ENCODE measurements around the gene HCK. TPM values are rescaled to one million over a fixed set of nuclear protein-coding genes. Genes with fewer than 3 reads are reported as not detected.
A peak's percentile ranks its signal among the peaks of the same experiment; 100 is the strongest.

HCK gene
- total RNA-seq, 1 donor from 2014 or later = 0.34 TPM

DNA sequence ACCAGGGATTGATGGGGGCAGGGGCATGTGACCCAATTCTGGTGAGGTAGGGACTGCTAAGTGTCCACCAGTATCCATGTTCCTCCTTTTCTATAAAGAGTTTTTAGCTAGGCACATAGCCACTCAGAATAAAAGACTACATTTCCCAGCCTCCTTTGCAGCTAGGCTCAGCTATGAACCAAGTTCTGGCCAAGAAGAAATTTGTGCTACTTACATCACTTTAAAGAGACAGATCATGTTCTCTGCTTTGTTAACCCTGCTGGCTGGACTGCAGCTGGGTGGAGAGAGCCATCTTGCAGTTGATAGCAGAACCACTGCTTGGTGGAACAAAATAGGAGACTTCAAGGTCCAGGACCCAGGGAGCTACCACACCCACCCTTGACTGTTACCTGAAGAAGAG, 47.1 kb upstream of the HCK start:
- peaks cover 4% of the 10 kb centered on the region for H3K4me1 Mint-ChIP-seq (ENCODE audit: low read depth, unreplicated experiment)
- no peaks in the 10 kb centered on the region for H3K36me3 Mint-ChIP-seq (ENCODE audit: low read depth, unreplicated experiment)
- Histone ChIP-seq H3K36me3 (ENCODE audit: insufficient read depth, low read length) (no peaks in the 10 kb centered on the region), H3K79me2 (ENCODE audit: insufficient read depth, low read length) (no peaks in the 10 kb centered on the region), H3K9me3 (ENCODE audit: insufficient read depth, low read depth, low read length) (no peaks in the 10 kb centered on the region), H4K20me1 (ENCODE audit: insufficient read depth, low read length) (no peaks in the 10 kb centered on the region), H3K27ac (ENCODE audit: low read depth, low read length) (no peak overlapping the region), H3K4me1 (ENCODE audit: insufficient read depth, low read length) (no peaks in the 10 kb centered on the region), H3K9ac (ENCODE audit: low read length) (no peak overlapping the region), H3K27me3 (ENCODE audit: insufficient read depth, low read length) (peaks cover 7% of the 10 kb centered on the region), H2AFZ (ENCODE audit: low read depth, low read length) (no peak overlapping the region), H3K4me3 (ENCODE audit: insufficient read depth, low read depth, low read length) (no peak overlapping the region), H3K4me2 (ENCODE audit: low read length) (no peak overlapping the region)
- DNase-seq (ENCODE audit: low read depth) (no peak), FAIRE-seq (no peak)
- H3K27me3 Mint-ChIP-seq (ENCODE audit: low read depth, unreplicated experiment) = peaks cover 24% of the 10 kb centered on the region
- H3K4me3 Mint-ChIP-seq (ENCODE audit: unreplicated experiment) = no peak overlapping the region
- H3K9me3 Mint-ChIP-seq (ENCODE audit: unreplicated experiment) = peaks cover 4% of the 10 kb centered on the region
- no peak overlapping the region for H3K27ac Mint-ChIP-seq (ENCODE audit: unreplicated experiment)
- TF ChIP-seq, protein P1, sequence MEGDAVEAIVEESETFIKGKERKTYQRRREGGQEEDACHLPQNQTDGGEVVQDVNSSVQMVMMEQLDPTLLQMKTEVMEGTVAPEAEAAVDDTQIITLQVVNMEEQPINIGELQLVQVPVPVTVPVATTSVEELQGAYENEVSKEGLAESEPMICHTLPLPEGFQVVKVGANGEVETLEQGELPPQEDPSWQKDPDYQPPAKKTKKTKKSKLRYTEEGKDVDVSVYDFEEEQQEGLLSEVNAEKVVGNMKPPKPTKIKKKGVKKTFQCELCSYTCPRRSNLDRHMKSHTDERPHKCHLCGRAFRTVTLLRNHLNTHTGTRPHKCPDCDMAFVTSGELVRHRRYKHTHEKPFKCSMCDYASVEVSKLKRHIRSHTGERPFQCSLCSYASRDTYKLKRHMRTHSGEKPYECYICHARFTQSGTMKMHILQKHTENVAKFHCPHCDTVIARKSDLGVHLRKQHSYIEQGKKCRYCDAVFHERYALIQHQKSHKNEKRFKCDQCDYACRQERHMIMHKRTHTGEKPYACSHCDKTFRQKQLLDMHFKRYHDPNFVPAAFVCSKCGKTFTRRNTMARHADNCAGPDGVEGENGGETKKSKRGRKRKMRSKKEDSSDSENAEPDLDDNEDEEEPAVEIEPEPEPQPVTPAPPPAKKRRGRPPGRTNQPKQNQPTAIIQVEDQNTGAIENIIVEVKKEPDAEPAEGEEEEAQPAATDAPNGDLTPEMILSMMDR (IDR thresholded peaks at IDR 0.05; ENCODE audit: insufficient read depth, low read depth, low read length) = no peak
- TF ChIP-seq EZH2 (IDR thresholded peaks at IDR 0.05; ENCODE audit: insufficient read depth, low read length) = no peak

DNA sequence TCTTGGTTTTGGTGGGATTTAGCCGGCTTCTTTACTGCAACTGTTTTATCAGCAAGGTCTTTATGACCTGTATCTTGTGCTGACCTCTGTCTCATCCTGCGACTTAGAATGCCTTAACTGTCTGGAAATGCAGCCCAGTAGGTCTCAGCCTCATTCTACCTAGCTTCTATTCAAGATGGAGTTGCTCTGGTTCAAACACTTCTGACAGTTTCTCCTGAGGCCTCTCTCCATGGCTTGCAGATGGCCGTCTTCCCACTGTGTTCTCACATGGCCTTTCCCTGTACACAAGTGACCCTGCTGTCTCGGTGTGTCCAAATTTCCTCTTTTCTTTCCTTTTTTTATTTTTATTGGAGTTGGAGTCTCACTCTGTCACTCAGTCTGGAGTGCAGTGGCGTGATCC, 46.0 kb upstream of the HCK start:
- no peaks in the 10 kb centered on the region for H3K36me3 Mint-ChIP-seq (ENCODE audit: low read depth, unreplicated experiment)
- Histone ChIP-seq H3K27me3 (ENCODE audit: insufficient read depth, low read length) (peaks cover 5% of the 10 kb centered on the region), H4K20me1 (ENCODE audit: insufficient read depth, low read length) (no peaks in the 10 kb centered on the region), H3K4me1 (ENCODE audit: insufficient read depth, low read length) (no peaks in the 10 kb centered on the region), H2AFZ (ENCODE audit: low read depth, low read length) (no peak overlapping the region), H3K79me2 (ENCODE audit: insufficient read depth, low read length) (no peaks in the 10 kb centered on the region), H3K9ac (ENCODE audit: low read length) (no peak overlapping the region), H3K4me3 (ENCODE audit: insufficient read depth, low read depth, low read length) (no peak overlapping the region), H3K36me3 (ENCODE audit: insufficient read depth, low read length) (no peaks in the 10 kb centered on the region), H3K4me2 (ENCODE audit: low read length) (no peak overlapping the region), H3K9me3 (ENCODE audit: insufficient read depth, low read depth, low read length) (no peaks in the 10 kb centered on the region), H3K27ac (ENCODE audit: low read depth, low read length) (no peak overlapping the region)
- no peak overlapping the region for H3K27ac Mint-ChIP-seq (ENCODE audit: unreplicated experiment)
- no peak overlapping the region for H3K4me3 Mint-ChIP-seq (ENCODE audit: unreplicated experiment)
- no peak for DNase-seq (ENCODE audit: low read depth)
- peaks cover 4% of the 10 kb centered on the region for H3K4me1 Mint-ChIP-seq (ENCODE audit: low read depth, unreplicated experiment)
- peaks cover 19% of the 10 kb centered on the region for H3K27me3 Mint-ChIP-seq (ENCODE audit: low read depth, unreplicated experiment)
- H3K9me3 Mint-ChIP-seq (ENCODE audit: unreplicated experiment) = peaks cover 4% of the 10 kb centered on the region
- TF ChIP-seq EZH2 (IDR thresholded peaks at IDR 0.05; ENCODE audit: insufficient read depth, low read length) = no peak
- TF ChIP-seq, protein P1 (IDR thresholded peaks at IDR 0.05; ENCODE audit: insufficient read depth, low read depth, low read length) = no peak
- no peak for FAIRE-seq

DNA sequence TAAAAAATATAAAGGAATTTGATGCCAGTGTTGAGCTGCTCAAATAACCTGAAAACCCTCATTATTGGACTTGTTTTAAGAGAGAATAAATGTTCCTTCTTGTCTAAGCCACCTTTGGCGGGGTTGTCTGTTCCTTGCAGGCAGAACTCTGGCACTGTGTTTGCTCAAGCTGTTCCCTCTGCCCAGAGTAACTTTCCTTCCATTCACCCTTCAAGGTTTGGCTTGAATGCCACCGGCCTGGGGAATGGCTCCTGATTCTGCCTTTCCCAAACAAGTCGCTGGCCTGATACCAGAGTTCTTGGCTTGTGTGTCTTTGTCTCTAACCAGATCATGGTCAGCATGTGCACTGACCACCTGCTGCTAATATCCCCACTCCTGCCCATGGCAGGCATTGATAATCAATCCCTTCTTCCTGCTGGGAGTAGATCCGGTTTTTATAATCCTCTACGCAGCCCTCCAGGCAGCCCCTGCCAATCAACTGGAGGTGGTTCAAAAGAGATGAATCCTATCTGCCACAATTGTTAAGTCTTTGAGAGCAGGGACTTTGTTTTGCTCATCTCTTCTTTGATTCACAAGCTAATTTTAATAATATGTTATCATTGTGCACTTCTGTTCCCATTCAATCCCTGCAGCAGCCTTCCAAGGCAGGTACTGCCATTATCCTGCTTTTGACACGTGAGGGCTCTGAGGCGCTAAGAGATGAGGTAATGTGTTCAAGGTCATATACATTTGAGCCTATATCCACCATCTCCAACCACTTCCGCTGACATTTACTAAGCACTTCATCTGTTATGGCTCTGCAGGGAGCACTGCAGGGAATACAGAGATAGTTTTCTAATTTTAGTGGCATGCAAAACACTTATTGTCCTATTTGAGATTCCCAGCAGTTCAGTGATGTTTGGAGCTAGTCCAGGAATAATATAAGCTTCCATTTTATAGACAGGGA, 44.9 kb upstream of the HCK start:
- H3K36me3 ChIP-seq (ENCODE audit: insufficient read depth, low read length) = no peaks in the 10 kb centered on the region
- H3K9ac ChIP-seq (ENCODE audit: low read length) = no peak overlapping the region
- peaks cover 4% of the 10 kb centered on the region for H3K4me1 Mint-ChIP-seq (ENCODE audit: low read depth, unreplicated experiment)
- H3K4me2 ChIP-seq (ENCODE audit: low read length) = peak overlapping the region; percentile 23
- H3K27ac ChIP-seq (ENCODE audit: low read depth, low read length) = no peak overlapping the region
- H3K4me3 Mint-ChIP-seq (ENCODE audit: unreplicated experiment) = no peak overlapping the region
- H3K27ac Mint-ChIP-seq (ENCODE audit: unreplicated experiment) = no peak overlapping the region
- no peaks in the 10 kb centered on the region for H3K9me3 ChIP-seq (ENCODE audit: insufficient read depth, low read depth, low read length)
- H3K9me3 Mint-ChIP-seq (ENCODE audit: unreplicated experiment) = peaks cover 4% of the 10 kb centered on the region
- H3K4me3 ChIP-seq (ENCODE audit: insufficient read depth, low read depth, low read length) = no peak overlapping the region
- DNase-seq (ENCODE audit: low read depth) (no peak), FAIRE-seq (no peak)
- no peaks in the 10 kb centered on the region for H4K20me1 ChIP-seq (ENCODE audit: insufficient read depth, low read length)
- peak overlapping the region; percentile 69 for H2AFZ ChIP-seq (ENCODE audit: low read depth, low read length)
- peaks cover 15% of the 10 kb centered on the region for H3K27me3 Mint-ChIP-seq (ENCODE audit: low read depth, unreplicated experiment)
- TF ChIP-seq EZH2 (IDR thresholded peaks at IDR 0.05; ENCODE audit: insufficient read depth, low read length) = no peak
- TF ChIP-seq, protein P1 (IDR thresholded peaks at IDR 0.05; ENCODE audit: insufficient read depth, low read depth, low read length) = no peak
- H3K79me2 ChIP-seq (ENCODE audit: insufficient read depth, low read length) = no peaks in the 10 kb centered on the region
- peaks cover 8% of the 10 kb centered on the region for H3K27me3 ChIP-seq (ENCODE audit: insufficient read depth, low read length)
- H3K36me3 Mint-ChIP-seq (ENCODE audit: low read depth, unreplicated experiment) = no peaks in the 10 kb centered on the region
- no peaks in the 10 kb centered on the region for H3K4me1 ChIP-seq (ENCODE audit: insufficient read depth, low read length)
